K562 (cell line): ENCODE measurements around the gene COL15A1. TPM values are rescaled to one million over a fixed set of nuclear protein-coding genes. Genes with fewer than 3 reads are reported as not detected.

Experiments
- CCAR2 ChIP-seq: fragments of 200-400 bp; formaldehyde crosslinking; IDR thresholded peaks from 2 replicates; pipeline ENCODE4 v1.6.1; 2017; ENCODE audit warnings: mild to moderate bottlenecking, low read depth, low read length
- CHCHD3 ChIP-seq: fragments of 250-450 bp; sonication (Bioruptor Pico); IDR thresholded peaks from 2 replicates; pipeline ENCODE4 v2.1.2; 2022; ENCODE audit warnings: mild to moderate bottlenecking
- EGR1 ChIP-seq: fragments of 450-650 bp; conservative IDR thresholded peaks from 2 replicates; pipeline ENCODE4 v1.6.1; 2017; ENCODE audit warnings: mild to moderate bottlenecking
- ELF1 ChIP-seq: fragments of 200-800 bp; sonication (Bioruptor generic); IDR thresholded peaks from 2 replicates; pipeline ENCODE4 v1.6.1; 2016; ENCODE audit warnings: missing genetic modification characterization, missing compliant biosample characterization
- ETV5 ChIP-seq: sonication (generic); formaldehyde crosslinking; IDR thresholded peaks from 2 replicates; pipeline ENCODE4 v1.4.0; 2020; ENCODE audit warnings: low read depth, mild to moderate bottlenecking, missing genetic modification reagents
- GTF3C2 ChIP-seq: IDR thresholded peaks from 3 replicates; pipeline ENCODE4 v1.6.1; 2011; ENCODE audit warnings: borderline replicate concordance, mild to moderate bottlenecking, moderate library complexity; ENCODE audit not compliant: insufficient read length; ENCODE audit errors: extremely low read depth
- KAT2B ChIP-seq: IDR thresholded peaks from one replicate; pipeline ENCODE4 v1.6.1; 2012; ENCODE audit warnings: low read depth, mild to moderate bottlenecking, control low read depth, inconsistent platforms, low read length, moderate library complexity
- KDM5B ChIP-seq: fragments of 200-600 bp; sonication (generic); IDR thresholded peaks from 2 replicates; pipeline ENCODE4 v1.6.1; 2012; ENCODE audit warnings: low read depth, mild to moderate bottlenecking, moderate library complexity, low read length, control low read depth, inconsistent platforms; ENCODE audit not compliant: insufficient replicate concordance
- MAFG ChIP-seq: fragments of 450-650 bp; conservative IDR thresholded peaks from 2 replicates; pipeline ENCODE4 v1.6.1; 2016; ENCODE audit warnings: missing genetic modification characterization, missing compliant biosample characterization
- MNT ChIP-seq, 2 experiments: fragments of 450-650 bp; conservative IDR thresholded peaks; 2 replicates each; pipeline ENCODE4 v1.6.1; 2017; ENCODE audit warnings: mild to moderate bottlenecking in 2 of 2, moderate library complexity in 2 of 2
- NCOA2 ChIP-seq, 2 experiments: fragments of 450-650 bp; IDR thresholded peaks; 2 replicates each; pipeline ENCODE4 v1.6.1; 2018; ENCODE audit warnings: mild to moderate bottlenecking in 2 of 2, moderate library complexity in 1 of 2; ENCODE audit not compliant: partially characterized antibody in 2 of 2
- NRF1 ChIP-seq, 2 experiments: fragments of 450-650 bp; IDR thresholded peaks in 1 of 2; conservative IDR thresholded peaks in 1 of 2; 2 replicates each; pipeline ENCODE4 v1.6.1; 2014; ENCODE audit warnings: mild to moderate bottlenecking in 2 of 2
- NUFIP1 ChIP-seq: fragments of 450-650 bp; IDR thresholded peaks from 2 replicates; pipeline ENCODE4 v1.6.1; 2018; ENCODE audit not compliant: partially characterized antibody
- PHB ChIP-seq: fragments of 250-450 bp; sonication (Bioruptor Pico); IDR thresholded peaks from 2 replicates; pipeline ENCODE4 v1.5.0; 2021
- POLR2G ChIP-seq: fragments of 200-400 bp; formaldehyde crosslinking; IDR thresholded peaks from 2 replicates; pipeline ENCODE4 v1.6.1; 2017; ENCODE audit warnings: low read depth, mild to moderate bottlenecking, antibody characterized with exemption, low read length, moderate library complexity
- RAD21 ChIP-seq, 2 experiments: fragments of 250-450 bp in 1 of 2; fragments of 450-650 bp in 1 of 2; sonication (Bioruptor Pico) in 1 of 2; formaldehyde crosslinking in 1 of 2; IDR thresholded peaks in 1 of 2; conservative IDR thresholded peaks in 1 of 2; 2 replicates each; pipeline versions ENCODE4 v1.4.0 to v1.8.0; 2020 to 2022; ENCODE audit warnings: mild to moderate bottlenecking in 2 of 2, moderate library complexity in 1 of 2
- SAFB2 ChIP-seq: fragments of 200-400 bp; formaldehyde crosslinking; IDR thresholded peaks from 2 replicates; pipeline ENCODE4 v1.6.1; 2018; ENCODE audit warnings: borderline replicate concordance, low read length, low read depth, moderate library complexity; ENCODE audit not compliant: severe bottlenecking
- TOE1 ChIP-seq, 2 experiments: fragments of 450-650 bp in 1 of 2; sonication (generic) in 1 of 2; formaldehyde crosslinking in 1 of 2; IDR thresholded peaks; 2 replicates each; pipeline versions ENCODE4 v1.7.1 to v1.8.0; 2016 to 2022; ENCODE audit warnings: borderline replicate concordance in 2 of 2, mild to moderate bottlenecking in 2 of 2, antibody characterized with exemption in 1 of 2, inconsistent platforms in 1 of 2, low read depth in 1 of 2, missing genetic modification reagents in 1 of 2, moderate library complexity in 1 of 2
- ZNF175 ChIP-seq: fragments of 200-800 bp; sonication (Bioruptor generic); IDR thresholded peaks from 2 replicates; pipeline ENCODE4 v1.6.1; 2016; ENCODE audit warnings: low read depth, mild to moderate bottlenecking, missing genetic modification characterization, missing compliant biosample characterization
- ZNF184 ChIP-seq: sonication (generic); formaldehyde crosslinking; IDR thresholded peaks from 2 replicates; pipeline ENCODE4 v1.5.0; 2020; ENCODE audit warnings: missing genetic modification reagents
- ZNF655 ChIP-seq: fragments of 250-450 bp; sonication (Bioruptor Pico); IDR thresholded peaks from 2 replicates; pipeline ENCODE4 v1.5.0; 2021
- ZNF780A ChIP-seq: fragments of 250-450 bp; sonication (Bioruptor Pico); IDR thresholded peaks from 2 replicates; pipeline ENCODE4 v1.5.0; 2021; ENCODE audit warnings: mild to moderate bottlenecking
- polyA plus RNA-seq, 8 experiments: library from polyadenylated mRNA; depleted of rRNA in 4 of 8; stranded (reverse) in 5 of 8; unstranded in 3 of 8; fragments of >200 nt; fragmentation: Nextera tagmentation in 2 of 8; fragmentation: Illumina TruSeq in 1 of 8; extraction: Ambion mirVana in 2 of 8; extraction: Trizol in 1 of 8; gene quantifications; 2 replicates each; pipeline versions ENCODE4 v1.2.1 to v1.2.3, GENCODE V29; 2011 to 2014; ENCODE audit warnings: inconsistent platforms in 1 of 8, missing spikeins in 1 of 8
- total RNA-seq, 7 experiments: library from RNA; depleted of rRNA in 6 of 7; stranded (reverse); fragments of >200 nt in 6 of 7; fragmentation: Illumina TruSeq in 2 of 7; extraction: Trizol in 2 of 7; gene quantifications; 2 replicates each; pipeline versions ENCODE4 v1.2.1 to v1.2.3, GENCODE V29; 2011 to 2021; ENCODE audit warnings: low replicate concordance in 1 of 7

Gene COL15A1
- total and polyA plus RNA-seq, 9 of the 15 experiments (the other 6 are each of a cell fraction or from before 2014, with no cell fraction given), result 0.46 to 5.1 (median 2.6) TPM

GRCh38 chr9:98943682-98944056 is at the start of gene COL15A1 (continued):
- TF ChIP-seq ZNF655 (CRISPR knock-in tag) (no peak), ZNF175 (no peak), TOE1 (IDR thresholded peaks at IDR 0.05; ENCODE audit: borderline replicate concordance) (no peak), TOE1 (CRISPR knock-in tag; IDR thresholded peaks at IDR 0.05; ENCODE audit: borderline replicate concordance, low read depth) (no peak), NUFIP1 (no peak), MAFG (tag) (no peak), KAT2B (no peak), SAFB2 (no peak), ETV5 (CRISPR knock-in tag) (no peak), NCOA2 (IDR thresholded peaks at IDR 0.05; ENCODE audit: partially characterized antibody in 2 of 2) (no peak), EGR1 (peak; percentile 33), CHCHD3 (CRISPR knock-in tag) (no peak), CCAR2 (no peak), POLR2G (peak; percentile 50; the same call in 1 of the 2 replicates), NRF1 (conservative IDR thresholded peaks at IDR 0.05 in 1 of 2, IDR thresholded peaks at IDR 0.05 in 1 of 2) (peak; percentile 64 to 67; a peak in 2 of 4 replicates), MNT (conservative IDR thresholded peaks at IDR 0.05) (no peak), RAD21 (CRISPR knock-in tag; conservative IDR thresholded peaks at IDR 0.05 in 1 of 2, IDR thresholded peaks at IDR 0.05 in 1 of 2) (peak in 1 of 2 experiments; percentile 20; a peak in 2 of 4 replicates), GTF3C2 (no peak), ZNF184 (CRISPR knock-in tag) (no peak), KDM5B (no peak), ZNF780A (CRISPR knock-in tag) (no peak), ELF1 (tag) (no peak), PHB (CRISPR knock-in tag) (no peak)
